K562 (cell line): ENCODE results near the gene FADS6. TPM values are rescaled to one million over a fixed set of nuclear protein-coding genes. Genes with fewer than 3 reads are reported as not detected.

Experiments used
- BHLHE40 ChIP-seq: IDR thresholded peaks from 2 replicates; pipeline ENCODE4 v1.6.1; 2011; ENCODE audit warnings: low read length, improper control_type of control experiment
- CGGBP1 ChIP-seq: fragments of 250-450 bp; sonication (Bioruptor Pico); IDR thresholded peaks from 2 replicates; pipeline ENCODE4 v1.9.0; 2021; ENCODE audit warnings: mild to moderate bottlenecking
- ETV6 ChIP-seq, 3 experiments: fragments of 150-350 bp in 1 of 3; sonication (generic) in 1 of 3; formaldehyde crosslinking in 1 of 3; IDR thresholded peaks; 2 replicates each; pipeline versions ENCODE4 v1.6.1 to v1.8.0; 2014 to 2022; ENCODE audit warnings: borderline replicate concordance in 2 of 3, low read depth in 2 of 3, antibody characterized with exemption in 1 of 3, low read length in 1 of 3, mild to moderate bottlenecking in 1 of 3, missing genetic modification reagents in 1 of 3
- FOXK2 ChIP-seq, 2 experiments: fragments of 450-650 bp; IDR thresholded peaks in 1 of 2; conservative IDR thresholded peaks in 1 of 2; 2 replicates each; pipeline ENCODE4 v1.6.1; 2016; ENCODE audit warnings: low read depth in 2 of 2, mild to moderate bottlenecking in 1 of 2
- GABPB1 ChIP-seq: sonication (generic); formaldehyde crosslinking; IDR thresholded peaks from 2 replicates; pipeline ENCODE4 v1.8.0; 2022; ENCODE audit warnings: mild to moderate bottlenecking, missing genetic modification reagents
- IFI16 ChIP-seq: fragments of 250-450 bp; sonication (Bioruptor Pico); IDR thresholded peaks from 2 replicates; pipeline ENCODE4 v2.1.2; 2022; ENCODE audit warnings: mild to moderate bottlenecking, inconsistent platforms
- IRF2 ChIP-seq: sonication (generic); formaldehyde crosslinking; IDR thresholded peaks from 2 replicates; pipeline ENCODE4 v1.8.1; 2022; ENCODE audit warnings: mild to moderate bottlenecking, missing genetic modification reagents
- KHSRP ChIP-seq: fragments of 450-650 bp; IDR thresholded peaks from 2 replicates; pipeline ENCODE4 v1.6.1; 2017
- KLF6 ChIP-seq: fragments of 250-450 bp; sonication (Bioruptor Pico); IDR thresholded peaks from 2 replicates; pipeline ENCODE4 v1.4.0; 2020; ENCODE audit warnings: mild to moderate bottlenecking, moderate library complexity, borderline replicate concordance
- MCM7 ChIP-seq, 2 experiments: fragments of 450-650 bp; IDR thresholded peaks; 2 replicates each; pipeline ENCODE4 v1.6.1; 2016 to 2018
- NCOA2 ChIP-seq, 2 experiments: fragments of 450-650 bp; IDR thresholded peaks; 2 replicates each; pipeline ENCODE4 v1.6.1; 2018; ENCODE audit warnings: mild to moderate bottlenecking in 2 of 2, moderate library complexity in 1 of 2; ENCODE audit not compliant: partially characterized antibody in 2 of 2
- RBM17 ChIP-seq: fragments of 200-400 bp; formaldehyde crosslinking; IDR thresholded peaks from 2 replicates; pipeline ENCODE4 v1.6.1; 2017; ENCODE audit warnings: low read depth, mild to moderate bottlenecking, low read length, borderline replicate concordance
- SIN3A ChIP-seq, 2 experiments: fragments of 150-350 bp in 1 of 2; IDR thresholded peaks; 2 replicates each; pipeline ENCODE4 v1.6.1; 2011 to 2016; ENCODE audit warnings: borderline replicate concordance in 2 of 2, low read depth in 2 of 2, low read length in 2 of 2, mild to moderate bottlenecking in 2 of 2, moderate library complexity in 2 of 2; ENCODE audit not compliant: control insufficient read depth in 1 of 2
- SMAD2 ChIP-seq: fragments of 150-350 bp; IDR thresholded peaks from 2 replicates; pipeline ENCODE4 v1.6.1; 2014; ENCODE audit warnings: low read depth, mild to moderate bottlenecking, low read length
- SOX6 ChIP-seq: fragments of 450-650 bp; IDR thresholded peaks from 2 replicates; pipeline ENCODE4 v1.6.1; 2014; ENCODE audit warnings: mild to moderate bottlenecking
- SRSF3 ChIP-seq: fragments of 200-400 bp; formaldehyde crosslinking; IDR thresholded peaks from 2 replicates; pipeline ENCODE4 v1.6.1; 2016; ENCODE audit warnings: mild to moderate bottlenecking, low read length, moderate library complexity; ENCODE audit not compliant: insufficient read depth
- SRSF9 ChIP-seq: fragments of 200-400 bp; formaldehyde crosslinking; IDR thresholded peaks from 2 replicates; pipeline ENCODE4 v1.6.1; 2017; ENCODE audit warnings: low read depth, low read length, borderline replicate concordance
- THAP7 ChIP-seq: fragments of 250-450 bp; sonication (Bioruptor Pico); IDR thresholded peaks from 2 replicates; pipeline ENCODE4 v1.5.0; 2021
- TSHZ1 ChIP-seq: fragments of 250-450 bp; sonication (Bioruptor Pico); IDR thresholded peaks from 2 replicates; pipeline ENCODE4 v1.4.0; 2020; ENCODE audit warnings: mild to moderate bottlenecking, moderate library complexity
- ZNF431 ChIP-seq: sonication (generic); formaldehyde crosslinking; IDR thresholded peaks from 2 replicates; pipeline ENCODE4 v1.8.0; 2022; ENCODE audit warnings: mild to moderate bottlenecking, missing genetic modification reagents
- ZNF511 ChIP-seq: sonication (generic); formaldehyde crosslinking; IDR thresholded peaks from 2 replicates; pipeline ENCODE4 v1.8.0; 2022; ENCODE audit warnings: mild to moderate bottlenecking, missing genetic modification reagents
- ZNF583 ChIP-seq: fragments of 250-450 bp; sonication (Bioruptor Pico); IDR thresholded peaks from 2 replicates; pipeline ENCODE4 v1.4.0; 2020
- ZNF764 ChIP-seq: fragments of 250-450 bp; sonication (Bioruptor Pico); IDR thresholded peaks from 2 replicates; pipeline ENCODE4 v1.4.0; 2020; ENCODE audit warnings: low read depth, mild to moderate bottlenecking, moderate library complexity
- ZSCAN29 ChIP-seq: fragments of 450-650 bp; IDR thresholded peaks from 2 replicates; pipeline ENCODE4 v1.6.1; 2017
- polyA plus RNA-seq, 8 experiments: library from polyadenylated mRNA; depleted of rRNA in 4 of 8; stranded (reverse) in 5 of 8; unstranded in 3 of 8; fragments of >200 nt; fragmentation: Nextera tagmentation in 2 of 8; fragmentation: Illumina TruSeq in 1 of 8; extraction: Ambion mirVana in 2 of 8; extraction: Trizol in 1 of 8; gene quantifications; 2 replicates each; pipeline versions ENCODE4 v1.2.1 to v1.2.3, GENCODE V29; 2011 to 2014; ENCODE audit warnings: inconsistent platforms in 1 of 8, missing spikeins in 1 of 8
- total RNA-seq, 7 experiments: library from RNA; depleted of rRNA in 6 of 7; stranded (reverse); fragments of >200 nt in 6 of 7; fragmentation: Illumina TruSeq in 2 of 7; extraction: Trizol in 2 of 7; gene quantifications; 2 replicates each; pipeline versions ENCODE4 v1.2.1 to v1.2.3, GENCODE V29; 2011 to 2021; ENCODE audit warnings: low replicate concordance in 1 of 7

The FADS6 gene
- total and polyA plus RNA-seq, 9 of the 15 experiments (the other 6 are each of a cell fraction or from before 2014, with no cell fraction given) = 0.18 to 0.22 TPM; not detected in 7

GRCh38 chr17:74852237-74853047 is 41.0 kb downstream of the FADS6 start (continued):
- TF ChIP-seq RBM17 (no peak), IRF2 (CRISPR knock-in tag) (peak; percentile 69; the same call in 1 of the 2 replicates), TSHZ1 (CRISPR knock-in tag) (no peak), SMAD2 (no peak), SOX6 (no peak), NCOA2 (IDR thresholded peaks at IDR 0.05; ENCODE audit: partially characterized antibody in 2 of 2) (no peak), SRSF3 (no peak), ZSCAN29 (no peak), KHSRP (no peak), IFI16 (CRISPR knock-in tag) (no peak), ZNF431 (CRISPR knock-in tag) (peak; percentile 86), BHLHE40 (peak; percentile 74), GABPB1 (CRISPR knock-in tag) (peak; percentile 53; the same call in 1 of the 2 replicates), SRSF9 (no peak), ZNF764 (CRISPR knock-in tag) (no peak), FOXK2 (conservative IDR thresholded peaks at IDR 0.05 in 1 of 2, IDR thresholded peaks at IDR 0.05 in 1 of 2; ENCODE audit: low read depth in 2 of 2) (no peak), ZNF583 (CRISPR knock-in tag) (no peak), SIN3A (IDR thresholded peaks at IDR 0.05; ENCODE audit: borderline replicate concordance in 2 of 2, control insufficient read depth in 1 of 2, low read depth in 2 of 2, low read length in 2 of 2) (peak; percentile 62 to 80; a peak in 2 of 4 replicates), ETV6 (IDR thresholded peaks at IDR 0.05; ENCODE audit: borderline replicate concordance in 1 of 2, low read depth in 2 of 2, low read length in 1 of 2) (no peak), ETV6 (CRISPR knock-in tag; IDR thresholded peaks at IDR 0.05; ENCODE audit: borderline replicate concordance) (peak; percentile 94; the same call in 1 of the 2 replicates), MCM7 (IDR thresholded peaks at IDR 0.05) (no peak), KLF6 (CRISPR knock-in tag) (no peak), CGGBP1 (CRISPR knock-in tag) (no peak), ZNF511 (peak; percentile 75; the same call in 1 of the 2 replicates), THAP7 (CRISPR knock-in tag) (no peak)
